Measurements from ENCODE around the gene SGCD. TPM values are rescaled to one million over a fixed set of nuclear protein-coding genes. Genes with fewer than 3 reads are reported as not detected.

Gene SGCD
- total and polyA plus RNA-seq, 8 donors = 0.58 to 55.8 (median 2.8) TPM

- Histone ChIP-seq H3K27ac (no peak overlapping the region), H3K36me3 (no peaks in the 10 kb centered on the region), H3K9me3 (no peaks in the 10 kb centered on the region), H3K27me3 (no peaks in the 10 kb centered on the region), H3K4me3 (no peak overlapping the region), H3K4me1 (no peaks in the 10 kb centered on the region)
- TF ChIP-seq POLR2A (IDR thresholded peaks at IDR 0.05) (no peak), POLR2AphosphoS5 (IDR thresholded peaks at IDR 0.05) (no peak), CTCF (IDR thresholded peaks at IDR 0.05) (no peak), EP300 (IDR thresholded peaks at IDR 0.05) (no peak)
- intact Hi-C loops (cut with DNase I; ENCODE audit: low total_unique reads) = no loop called here
- no peak for DNase-seq
Measured at GRCh38 chr5:156590978-156591377, 264.0 kb downstream of the SGCD start.

DNA sequence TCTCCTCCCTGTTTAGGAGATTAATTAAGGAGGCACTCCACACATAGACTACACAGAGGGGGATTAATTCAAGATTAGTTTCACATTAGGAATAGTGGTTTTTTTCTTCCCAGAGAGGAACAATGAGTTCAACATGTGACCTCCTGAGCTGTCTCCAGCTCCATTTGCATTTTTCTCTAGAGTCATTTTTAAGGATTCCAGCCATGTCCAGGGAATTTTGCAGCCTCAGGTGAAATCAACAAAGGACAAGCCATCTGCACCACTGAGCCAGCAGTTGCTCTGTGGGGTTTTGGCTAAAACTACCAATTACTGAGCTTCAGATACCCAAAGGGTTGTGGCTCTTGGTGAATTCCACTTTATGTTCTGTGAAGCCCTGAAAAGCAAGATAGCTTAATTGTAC lies 264.7 kb downstream of the SGCD start:
- Histone ChIP-seq H3K27ac (no peak overlapping the region), H3K9me3 (no peaks in the 10 kb centered on the region), H3K4me3 (no peak overlapping the region), H3K27me3 (no peaks in the 10 kb centered on the region), H3K36me3 (no peaks in the 10 kb centered on the region), H3K4me1 (no peaks in the 10 kb centered on the region)
- intact Hi-C loops (cut with DNase I; ENCODE audit: low total_unique reads) = no loop called here
- TF ChIP-seq CTCF (IDR thresholded peaks at IDR 0.05) (no peak), EP300 (IDR thresholded peaks at IDR 0.05) (no peak), POLR2AphosphoS5 (IDR thresholded peaks at IDR 0.05) (no peak), POLR2A (IDR thresholded peaks at IDR 0.05) (no peak)
- DNase-seq = no peak

GRCh38 chr5:156593546-156593945 lies 266.6 kb downstream of the SGCD start:
- H3K27me3 ChIP-seq = no peaks in the 10 kb centered on the region
- H3K36me3 ChIP-seq = no peaks in the 10 kb centered on the region
- H3K4me1 ChIP-seq = no peaks in the 10 kb centered on the region
- DNase-seq = no peak
- no peak overlapping the region for H3K27ac ChIP-seq
- 29 to 48% (median 34%) methylated on average over 1 of the region's 1 CpG for WGBS, 5 donors
- H3K4me3 ChIP-seq = no peak overlapping the region
- H3K9me3 ChIP-seq = no peaks in the 10 kb centered on the region
- no peak for TF ChIP-seq EP300 (IDR thresholded peaks at IDR 0.05)
- no peak for TF ChIP-seq POLR2AphosphoS5 (IDR thresholded peaks at IDR 0.05)
- no peak for TF ChIP-seq POLR2A (IDR thresholded peaks at IDR 0.05)
- TF ChIP-seq CTCF (IDR thresholded peaks at IDR 0.05) = no peak
- intact Hi-C loops (cut with DNase I; ENCODE audit: low total_unique reads) = no loop called here

GRCh38 chr5:156594406-156594805 lies 267.4 kb downstream of the SGCD start:
- no peaks in the 10 kb centered on the region for H3K9me3 ChIP-seq
- TF ChIP-seq POLR2A (IDR thresholded peaks at IDR 0.05) = no peak
- TF ChIP-seq POLR2AphosphoS5 (IDR thresholded peaks at IDR 0.05) = no peak
- TF ChIP-seq EP300 (IDR thresholded peaks at IDR 0.05) = no peak
- no peak for TF ChIP-seq CTCF (IDR thresholded peaks at IDR 0.05)

More at GRCh38 chr5:156594406-156594805, 267.4 kb downstream of the SGCD start:
- H3K27me3 ChIP-seq = no peaks in the 10 kb centered on the region
- DNase-seq = no peak
- intact Hi-C loops (cut with DNase I; ENCODE audit: low total_unique reads) = no loop called here
- H3K36me3 ChIP-seq = no peaks in the 10 kb centered on the region
- no peaks in the 10 kb centered on the region for H3K4me1 ChIP-seq
- no peak overlapping the region for H3K4me3 ChIP-seq
- H3K27ac ChIP-seq = no peak overlapping the region
- 43 to 69% (median 59%) methylated on average over 1 of the region's 1 CpG for WGBS, 5 donors

Data from stomach (tissue), 9 donors.